K562 (cell line): ENCODE results near the gene OR7A17. TPM values are rescaled to one million over a fixed set of nuclear protein-coding genes. Genes with fewer than 3 reads are reported as not detected.

Experiments
- ATAC-seq: fragments of 200-7000 bp; cut with Tn5 transposase; 3 replicates; pipeline ENCODE4 v1.9.1; 2020; ENCODE audit warnings: moderate library complexity
- BruUV-seq: library from RNA; stranded (reverse); fragments of 400-500 nt; replicated peaks from 2 replicates; lab custom pipeline; 2021; lab: Mats Ljungman, UMichigan
- CTCF ChIA-PET: fragments of 300-600 bp; formaldehyde crosslinking; extraction: SDS; loops from one replicate; lab custom pipeline; 2021; ENCODE audit warnings: low intra/inter-chr PET ratio; lab: Yijun Ruan, JAX
- POLR2A ChIA-PET: fragments of 300-600, 350-650 bp; sonication (Branson Sonifier 250); formaldehyde crosslinking; extraction: SDS; loops from one replicate; lab custom pipeline; 2021; ENCODE audit warnings: antibody characterized with exemption, inconsistent platforms; lab: Yijun Ruan, JAX
- DNase-seq, 4 experiments: peaks; one replicate each; pipeline versions ENCODE4 v3.0.0 to v3.0.0-alpha.2; 2011 to 2018; ENCODE audit warnings: low spot score in 3 of 4, mixed read lengths in 3 of 4; ENCODE audit errors: extremely low read depth in 1 of 4
- FAIRE-seq: peaks from 2 replicates; lab custom pipeline; 2011; peaks lifted over from hg19 to GRCh38; lab: Jason Lieb, UNC
- H2AFZ ChIP-seq: 2 replicates; pipeline ENCODE4 v1.6.0; 2011; ENCODE audit warnings: low read depth, low read length, control low read depth, inconsistent platforms
- H3K27ac ChIP-seq: fragments of 200-600 bp; 3 replicates; pipeline ENCODE4 v1.8.0; 2011; ENCODE audit warnings: low read depth, mild to moderate bottlenecking, control low read depth, inconsistent platforms, low read length, moderate library complexity, mixed read lengths; ENCODE audit errors: extremely low read depth
- H3K27me3 ChIP-seq, 2 experiments: fragments of 300-600 bp in 1 of 2; 2 replicates in 1 of 2; 3 replicates in 1 of 2; pipeline versions ENCODE4 v1.6.0 to v1.8.0; 2011; ENCODE audit warnings: inconsistent platforms in 2 of 2, low read length in 2 of 2, mild to moderate bottlenecking in 1 of 2, mixed read lengths in 1 of 2, moderate library complexity in 1 of 2; ENCODE audit not compliant: control insufficient read depth in 2 of 2, insufficient read depth in 2 of 2
- H3K36me3 ChIP-seq: fragments of 300-600 bp; 3 replicates; pipeline ENCODE4 v1.8.0; 2011; ENCODE audit warnings: mild to moderate bottlenecking, low read length, inconsistent platforms; ENCODE audit not compliant: control insufficient read depth, insufficient read depth
- H3K4me1 ChIP-seq, 2 experiments: fragments of 200-600 bp in 1 of 2; replicated peaks in 1 of 2; 2 replicates in 1 of 2; 3 replicates in 1 of 2; pipeline versions ENCODE4 v1.5.1 to v1.8.0; 2011; ENCODE audit warnings: inconsistent platforms in 2 of 2, low read length in 2 of 2, mild to moderate bottlenecking in 1 of 2, mixed read lengths in 1 of 2, moderate library complexity in 1 of 2; ENCODE audit not compliant: control insufficient read depth in 2 of 2, insufficient read depth in 2 of 2
- H3K4me2 ChIP-seq: 2 replicates; pipeline ENCODE4 v1.6.1; 2011; ENCODE audit warnings: low read length, control low read depth, inconsistent platforms, mixed read lengths; ENCODE audit not compliant: insufficient read depth
- H3K4me3 ChIP-seq: fragments of 200-600 bp; sonication (generic), shearing (Covaris generic); 2 replicates; pipeline ENCODE4 v1.5.1; 2016; ENCODE audit warnings: control low read depth, inconsistent platforms
- H3K79me2 ChIP-seq: fragments of 200-600 bp; 3 replicates; pipeline ENCODE4 v1.8.0; 2011; ENCODE audit warnings: low read length, inconsistent platforms; ENCODE audit not compliant: control insufficient read depth, insufficient read depth
- H3K9ac ChIP-seq, 2 experiments: 2 replicates each; pipeline versions ENCODE4 v1.6.0 to v1.6.1; 2011; ENCODE audit warnings: low read depth in 2 of 2, low read length in 2 of 2, control low read depth in 1 of 2, inconsistent platforms in 1 of 2, mild to moderate bottlenecking in 1 of 2, mixed read lengths in 1 of 2; ENCODE audit not compliant: insufficient read depth in 1 of 2
- H3K9me1 ChIP-seq: one replicate; pipeline ENCODE4 v1.6.0; 2011; ENCODE audit warnings: inconsistent platforms, mild to moderate bottlenecking, low read length, moderate library complexity; ENCODE audit not compliant: control insufficient read depth, insufficient read depth
- H3K9me3 ChIP-seq: replicated peaks from 2 replicates; pipeline ENCODE4 v1.5.1; 2011; ENCODE audit warnings: low read depth, low read length, inconsistent platforms; ENCODE audit not compliant: control insufficient read depth, insufficient read depth
- H4K20me1 ChIP-seq: replicated peaks from 2 replicates; pipeline ENCODE4 v1.6.1; 2011; ENCODE audit warnings: low read length, inconsistent platforms, mixed read lengths; ENCODE audit not compliant: control insufficient read depth, insufficient read depth
- ARID2 ChIP-seq: fragments of 450-650 bp; IDR thresholded peaks from 2 replicates; pipeline ENCODE4 v1.6.1; 2017; ENCODE audit warnings: antibody characterized with exemption, mild to moderate bottlenecking
- ARNT ChIP-seq, 2 experiments: fragments of 450-650 bp; IDR thresholded peaks; 2 replicates each; pipeline ENCODE4 v1.6.1; 2016; ENCODE audit warnings: mild to moderate bottlenecking in 1 of 2
- DIDO1 ChIP-seq: fragments of 450-650 bp; IDR thresholded peaks from 2 replicates; pipeline ENCODE4 v1.6.1; 2016; ENCODE audit warnings: low read depth, missing biosample characterization, missing genetic modification characterization
- HDGF ChIP-seq: fragments of 450-650 bp; IDR thresholded peaks from 2 replicates; pipeline ENCODE4 v1.6.1; 2016
- HNRNPLL ChIP-seq: fragments of 200-400 bp; formaldehyde crosslinking; IDR thresholded peaks from 2 replicates; pipeline ENCODE4 v1.6.1; 2017; ENCODE audit warnings: low read length, low read depth, mild to moderate bottlenecking; ENCODE audit not compliant: poor library complexity, severe bottlenecking
- NFIX ChIP-seq: fragments of 250-450 bp; sonication (Bioruptor Pico); IDR thresholded peaks from 2 replicates; pipeline ENCODE4 v1.4.0; 2020; ENCODE audit warnings: low read depth, mild to moderate bottlenecking, moderate library complexity
- PHF21A ChIP-seq: fragments of 450-650 bp; IDR thresholded peaks from 2 replicates; pipeline ENCODE4 v1.6.1; 2017; ENCODE audit warnings: low read depth, borderline replicate concordance
- POLR2B ChIP-seq: fragments of 450-650 bp; IDR thresholded peaks from 2 replicates; pipeline ENCODE4 v1.6.1; 2018; ENCODE audit warnings: low read depth; ENCODE audit not compliant: partially characterized antibody
- POLR3G ChIP-seq: IDR thresholded peaks from 2 replicates; pipeline ENCODE4 v1.6.1; 2011; ENCODE audit not compliant: insufficient read length, insufficient replicate concordance; ENCODE audit errors: extremely low read depth
- PRPF4 ChIP-seq: fragments of 200-400 bp; formaldehyde crosslinking; IDR thresholded peaks from one replicate; pipeline ENCODE4 v1.6.1; 2017; ENCODE audit warnings: low read length, low read depth, mild to moderate bottlenecking; ENCODE audit not compliant: insufficient read depth, poor library complexity, severe bottlenecking
- RAD51 ChIP-seq: fragments of 450-650 bp; IDR thresholded peaks from 2 replicates; pipeline ENCODE4 v1.7.1; 2016; ENCODE audit warnings: low read depth, mild to moderate bottlenecking, borderline replicate concordance
- TRIM24 ChIP-seq, 2 experiments: fragments of 450-650 bp; IDR thresholded peaks; 2 replicates each; pipeline ENCODE4 v1.6.1; 2016
- U2AF1 ChIP-seq: fragments of 200-400 bp; formaldehyde crosslinking; optimal IDR thresholded peaks from 2 replicates; pipeline ENCODE3; 2017; ENCODE audit warnings: mild to moderate bottlenecking, low read depth, low read length, moderate library complexity
- ZFX ChIP-seq: sonication (generic); formaldehyde crosslinking; IDR thresholded peaks from 2 replicates; pipeline ENCODE4 v1.8.0; 2022; ENCODE audit warnings: mild to moderate bottlenecking, missing genetic modification reagents, moderate library complexity
- WGBS: fragments of 100-300 bp; shearing (Covaris generic); methylation state at CpG from one replicate; pipeline ENCODE4 v1.1.6; 2016; ENCODE audit warnings: low coverage, mixed read lengths; ENCODE audit not compliant: insufficient coverage; ENCODE audit errors: missing lambda C conversion rate; 5-methylcytosine and 5-hydroxymethylcytosine counted together
- in situ Hi-C: fragments of 300-500 bp; cut with MboI; formaldehyde crosslinking; loops from 4 replicates; pipeline ENCODE4 v1.15.0; 2018; ENCODE audit warnings: inconsistent platforms, mixed read lengths
- intact Hi-C: fragments of 100-400 bp; cut with micrococcal nuclease; formaldehyde crosslinking; loops from 2 replicates; pipeline ENCODE4 v1.14.2; 2022
- polyA plus RNA-seq, 8 experiments: library from polyadenylated mRNA; depleted of rRNA in 4 of 8; stranded (reverse) in 5 of 8; unstranded in 3 of 8; fragments of >200 nt; fragmentation: Nextera tagmentation in 2 of 8; fragmentation: Illumina TruSeq in 1 of 8; extraction: Ambion mirVana in 2 of 8; extraction: Trizol in 1 of 8; gene quantifications; 2 replicates each; pipeline versions ENCODE4 v1.2.1 to v1.2.3, GENCODE V29; 2011 to 2014; ENCODE audit warnings: inconsistent platforms in 1 of 8, missing spikeins in 1 of 8
- total RNA-seq, 7 experiments: library from RNA; depleted of rRNA in 6 of 7; stranded (reverse); fragments of >200 nt in 6 of 7; fragmentation: Illumina TruSeq in 2 of 7; extraction: Trizol in 2 of 7; gene quantifications; 2 replicates each; pipeline versions ENCODE4 v1.2.1 to v1.2.3, GENCODE V29; 2011 to 2021; ENCODE audit warnings: low replicate concordance in 1 of 7
- TF ChIP-seq, protein P1 (sequence below): sonication (generic); formaldehyde crosslinking; IDR thresholded peaks from 2 replicates; pipeline ENCODE4 v1.9.0; 2022; ENCODE audit warnings: mild to moderate bottlenecking, missing genetic modification reagents
- TF ChIP-seq, protein P2 (sequence below), 2 experiments: fragments of 450-650 bp in 1 of 2; IDR thresholded peaks; 2 replicates each; pipeline ENCODE4 v1.6.1; 2011 to 2017; ENCODE audit warnings: low read depth in 2 of 2, antibody characterized with exemption in 1 of 2, borderline replicate concordance in 1 of 2, low read length in 1 of 2, mild to moderate bottlenecking in 1 of 2, mixed read lengths in 1 of 2; ENCODE audit not compliant: control insufficient read depth in 1 of 2

The OR7A17 gene
- total and polyA plus RNA-seq, 9 of the 15 experiments (the other 6 are each of a cell fraction or from before 2014, with no cell fraction given), result not detected

DNA sequence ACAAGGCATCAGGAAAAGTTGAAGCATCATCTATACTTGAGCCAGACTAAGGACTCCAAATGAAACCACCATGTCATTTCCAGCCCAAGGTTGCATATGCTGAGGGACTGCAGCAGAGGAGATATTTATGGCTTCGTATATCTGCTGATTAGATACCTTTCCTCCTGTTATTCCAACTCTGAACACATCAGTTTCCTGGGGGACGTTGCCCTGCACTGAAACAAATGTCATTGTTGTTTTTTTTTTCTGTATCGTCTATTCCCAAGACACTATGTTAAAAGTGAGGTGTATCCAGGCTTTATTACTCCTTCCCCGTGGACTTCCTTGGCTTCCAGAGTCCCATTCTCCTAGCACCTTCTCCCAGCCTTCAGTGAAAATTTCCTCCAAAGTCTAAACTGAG is at the start of gene OR7A17 (continued):
- TF ChIP-seq, protein P1, sequence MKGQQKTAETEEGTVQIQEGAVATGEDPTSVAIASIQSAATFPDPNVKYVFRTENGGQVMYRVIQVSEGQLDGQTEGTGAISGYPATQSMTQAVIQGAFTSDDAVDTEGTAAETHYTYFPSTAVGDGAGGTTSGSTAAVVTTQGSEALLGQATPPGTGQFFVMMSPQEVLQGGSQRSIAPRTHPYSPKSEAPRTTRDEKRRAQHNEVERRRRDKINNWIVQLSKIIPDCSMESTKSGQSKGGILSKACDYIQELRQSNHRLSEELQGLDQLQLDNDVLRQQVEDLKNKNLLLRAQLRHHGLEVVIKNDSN (CRISPR knock-in tag), result no peak
- TF ChIP-seq POLR3G (no peak), HNRNPLL (no peak), RAD51 (no peak), NFIX (no peak), TRIM24 (IDR thresholded peaks at IDR 0.05) (no peak), PHF21A (no peak), POLR2B (no peak), HDGF (no peak)

DNA sequence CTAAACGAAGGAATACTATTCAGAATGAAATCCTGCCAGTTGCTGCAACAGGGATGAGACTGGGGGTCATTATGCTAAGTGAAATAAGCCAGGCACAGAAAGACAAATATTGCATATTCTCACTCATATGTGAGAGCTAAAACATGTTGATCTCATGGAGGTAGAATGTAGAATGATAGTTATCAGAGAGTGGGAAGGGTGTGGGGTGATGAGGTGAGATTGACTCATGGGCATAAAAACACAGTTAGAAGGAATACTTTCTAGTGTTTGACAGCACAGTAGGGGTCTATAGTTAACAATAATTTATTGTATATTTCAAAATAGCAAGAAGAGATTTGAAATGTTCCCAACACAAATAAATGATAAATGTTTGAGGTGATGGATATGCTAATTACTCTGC is 47.6 kb upstream of the OR7A17 start:
- in situ Hi-C loops (no loop called here), intact Hi-C loops (no loop called here)
- FAIRE-seq (no peak), DNase-seq (no peak), ATAC-seq (no peak)
- Histone ChIP-seq H3K9me1 (no peaks in the 10 kb centered on the region), H3K36me3 (no peaks in the 10 kb centered on the region), H3K9ac (no peak overlapping the region), H4K20me1 (no peaks in the 10 kb centered on the region), H3K4me2 (no peak overlapping the region), H3K4me1 (no peaks in the 10 kb centered on the region), H3K27ac (no peak overlapping the region), H3K27me3 (no peaks in the 10 kb centered on the region), H3K79me2 (no peaks in the 10 kb centered on the region), H2AFZ (no peak overlapping the region), H3K9me3 (no peaks in the 10 kb centered on the region), H3K4me3 (no peak overlapping the region)
- CTCF ChIA-PET, result no interaction called here
- POLR2A ChIA-PET, result interaction anchor here (0.6 kb wide), 1 partner anchor 219 kb away, joined by 3 read pairs; no protein-coding TSS in a partner anchor
- 0% methylated on average over 1 of the region's 1 CpG for WGBS
- BruUV-seq, result no TSS peak
- TF ChIP-seq PRPF4 (no peak), ARNT (IDR thresholded peaks at IDR 0.05) (no peak), ZFX (no peak), ARID2 (no peak), U2AF1 (no peak), DIDO1 (no peak)
- TF ChIP-seq, protein P2, sequence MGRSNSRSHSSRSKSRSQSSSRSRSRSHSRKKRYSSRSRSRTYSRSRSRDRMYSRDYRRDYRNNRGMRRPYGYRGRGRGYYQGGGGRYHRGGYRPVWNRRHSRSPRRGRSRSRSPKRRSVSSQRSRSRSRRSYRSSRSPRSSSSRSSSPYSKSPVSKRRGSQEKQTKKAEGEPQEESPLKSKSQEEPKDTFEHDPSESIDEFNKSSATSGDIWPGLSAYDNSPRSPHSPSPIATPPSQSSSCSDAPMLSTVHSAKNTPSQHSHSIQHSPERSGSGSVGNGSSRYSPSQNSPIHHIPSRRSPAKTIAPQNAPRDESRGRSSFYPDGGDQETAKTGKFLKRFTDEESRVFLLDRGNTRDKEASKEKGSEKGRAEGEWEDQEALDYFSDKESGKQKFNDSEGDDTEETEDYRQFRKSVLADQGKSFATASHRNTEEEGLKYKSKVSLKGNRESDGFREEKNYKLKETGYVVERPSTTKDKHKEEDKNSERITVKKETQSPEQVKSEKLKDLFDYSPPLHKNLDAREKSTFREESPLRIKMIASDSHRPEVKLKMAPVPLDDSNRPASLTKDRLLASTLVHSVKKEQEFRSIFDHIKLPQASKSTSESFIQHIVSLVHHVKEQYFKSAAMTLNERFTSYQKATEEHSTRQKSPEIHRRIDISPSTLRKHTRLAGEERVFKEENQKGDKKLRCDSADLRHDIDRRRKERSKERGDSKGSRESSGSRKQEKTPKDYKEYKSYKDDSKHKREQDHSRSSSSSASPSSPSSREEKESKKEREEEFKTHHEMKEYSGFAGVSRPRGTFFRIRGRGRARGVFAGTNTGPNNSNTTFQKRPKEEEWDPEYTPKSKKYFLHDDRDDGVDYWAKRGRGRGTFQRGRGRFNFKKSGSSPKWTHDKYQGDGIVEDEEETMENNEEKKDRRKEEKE (IDR thresholded peaks at IDR 0.05; ENCODE audit: borderline replicate concordance in 1 of 2, control insufficient read depth in 1 of 2, low read depth in 2 of 2, low read length in 1 of 2), result no peak
